Measurements from ENCODE around the gene PCDH10. TPM values are rescaled to one million over a fixed set of nuclear protein-coding genes. Genes with fewer than 3 reads are reported as not detected.
A peak's percentile ranks its signal among the peaks of the same experiment; 100 is the strongest.

PCDH10 gene
- total RNA-seq, 1 donor from 2014 or later: 0.15 TPM

- DNase-seq (ENCODE audit: low spot score): no peak
- no peaks in the 10 kb centered on the region for H3K9me3 Mint-ChIP-seq
- peak overlapping the region; percentile 83 for H3K4me2 ChIP-seq
- H3K9me3 ChIP-seq (ENCODE audit: low read depth): no peaks in the 10 kb centered on the region
- H3K27ac ChIP-seq: no peak overlapping the region
- H3K27me3 ChIP-seq: peaks cover 95% of the 10 kb centered on the region
- H3K4me1 ChIP-seq: peaks cover 21% of the 10 kb centered on the region
- peak overlapping the region; percentile 93 for H3K4me3 Mint-ChIP-seq
- H3K36me3 Mint-ChIP-seq: no peaks in the 10 kb centered on the region
- peaks cover 39% of the 10 kb centered on the region for H3K27me3 Mint-ChIP-seq (ENCODE audit: insufficient read depth, low read depth)
- peaks cover 27% of the 10 kb centered on the region for H3F3A ChIP-seq (ENCODE audit: low read depth)
- no peaks in the 10 kb centered on the region for H3K36me3 ChIP-seq
- peaks cover 7% of the 10 kb centered on the region for H4K20me1 ChIP-seq (ENCODE audit: low read depth)
- no peak for TF ChIP-seq EZH2phosphoT487 (IDR thresholded peaks at IDR 0.05)
- TF ChIP-seq EZH2 (IDR thresholded peaks at IDR 0.05): peak; percentile 3
- no peak for TF ChIP-seq CTCF (IDR thresholded peaks at IDR 0.05)
- H2AFZ ChIP-seq (replicated peaks): peak overlapping the region; percentile 84
- H3K4me1 Mint-ChIP-seq: peaks cover 39% of the 10 kb centered on the region
- H3K4me3 ChIP-seq: peak overlapping the region; percentile 57
- no peaks in the 10 kb centered on the region for H3K79me2 ChIP-seq (ENCODE audit: low read depth)
- H3K27ac Mint-ChIP-seq: no peak overlapping the region
- no peak overlapping the region for H3K9ac ChIP-seq
These were observed 908 bp downstream of the PCDH10 start for GRCh38 chr4:133149932-133150471.

- H3K27ac Mint-ChIP-seq: no peak overlapping the region
These were observed 1.6 kb downstream of the PCDH10 start for GRCh38 chr4:133150486-133151340.

GRCh38 chr4:133151341-133151690, 2.2 kb downstream of the PCDH10 start:
- H3K9me3 Mint-ChIP-seq: no peaks in the 10 kb centered on the region

More at GRCh38 chr4:133150486-133151340, 1.6 kb downstream of the PCDH10 start:
- DNase-seq (ENCODE audit: low spot score): peak; percentile 55
- H3K27me3 Mint-ChIP-seq (ENCODE audit: insufficient read depth, low read depth): peaks cover 39% of the 10 kb centered on the region
- H3K36me3 Mint-ChIP-seq: no peaks in the 10 kb centered on the region
- Histone ChIP-seq H3K27ac (no peak overlapping the region), H3K9ac (no peak overlapping the region), H4K20me1 (ENCODE audit: low read depth) (peaks cover 7% of the 10 kb centered on the region), H2AFZ (replicated peaks) (peak overlapping the region; percentile 84), H3K4me2 (peak overlapping the region; percentile 83), H3K4me3 (peak overlapping the region; percentile 57), H3K27me3 (peaks cover 88% of the 10 kb centered on the region), H3K79me2 (ENCODE audit: low read depth) (no peaks in the 10 kb centered on the region), H3F3A (ENCODE audit: low read depth) (peaks cover 26% of the 10 kb centered on the region), H3K4me1 (peaks cover 21% of the 10 kb centered on the region), H3K36me3 (no peaks in the 10 kb centered on the region), H3K9me3 (ENCODE audit: low read depth) (no peaks in the 10 kb centered on the region)
- peak overlapping the region; percentile 93 for H3K4me3 Mint-ChIP-seq
- peaks cover 39% of the 10 kb centered on the region for H3K4me1 Mint-ChIP-seq
- TF ChIP-seq EZH2 (IDR thresholded peaks at IDR 0.05): peak; percentile 63
- TF ChIP-seq CTCF (IDR thresholded peaks at IDR 0.05): no peak
- peak; percentile 67 for TF ChIP-seq EZH2phosphoT487 (IDR thresholded peaks at IDR 0.05)
- H3K9me3 Mint-ChIP-seq: no peaks in the 10 kb centered on the region

More at GRCh38 chr4:133151341-133151690, 2.2 kb downstream of the PCDH10 start:
- Histone ChIP-seq H3K4me2 (peak overlapping the region; percentile 83), H2AFZ (replicated peaks) (peak overlapping the region; percentile 84), H3K9me3 (ENCODE audit: low read depth) (no peaks in the 10 kb centered on the region), H3K4me3 (peak overlapping the region; percentile 57), H4K20me1 (ENCODE audit: low read depth) (peaks cover 7% of the 10 kb centered on the region), H3K4me1 (peaks cover 21% of the 10 kb centered on the region), H3K27me3 (peaks cover 82% of the 10 kb centered on the region), H3K9ac (no peak overlapping the region), H3K36me3 (no peaks in the 10 kb centered on the region), H3F3A (ENCODE audit: low read depth) (peaks cover 24% of the 10 kb centered on the region), H3K27ac (no peak overlapping the region), H3K79me2 (ENCODE audit: low read depth) (no peaks in the 10 kb centered on the region)
- Mint-ChIP-seq H3K4me3 (peak overlapping the region; percentile 93), H3K4me1 (peaks cover 39% of the 10 kb centered on the region), H3K27me3 (ENCODE audit: insufficient read depth, low read depth) (peaks cover 39% of the 10 kb centered on the region), H3K27ac (no peak overlapping the region), H3K36me3 (no peaks in the 10 kb centered on the region)
- peak; percentile 67 for DNase-seq (ENCODE audit: low spot score)
- TF ChIP-seq EZH2 (IDR thresholded peaks at IDR 0.05) (peak; percentile 32), CTCF (IDR thresholded peaks at IDR 0.05) (no peak)

Measured in neural progenitor cell (in vitro differentiated cells).